HG03280 (cell line): ENCODE results near the gene ALDOB.
A peak's percentile ranks its signal among the peaks of the same experiment; 100 is the strongest.
"Not testable (repeated sequence)": the region's sequence is repeated elsewhere in the genome, so short reads cannot be mapped to it uniquely, and the experiment has no call there.

Experiments used
- ATAC-seq: cut with Tn5 transposase; IDR thresholded peaks from one replicate; pipeline ENCODE4 v1.9.1; 2021; ENCODE audit warnings: mild to moderate bottlenecking, moderate library complexity; ENCODE audit not compliant: unreplicated experiment

ALDOB gene

DNA sequence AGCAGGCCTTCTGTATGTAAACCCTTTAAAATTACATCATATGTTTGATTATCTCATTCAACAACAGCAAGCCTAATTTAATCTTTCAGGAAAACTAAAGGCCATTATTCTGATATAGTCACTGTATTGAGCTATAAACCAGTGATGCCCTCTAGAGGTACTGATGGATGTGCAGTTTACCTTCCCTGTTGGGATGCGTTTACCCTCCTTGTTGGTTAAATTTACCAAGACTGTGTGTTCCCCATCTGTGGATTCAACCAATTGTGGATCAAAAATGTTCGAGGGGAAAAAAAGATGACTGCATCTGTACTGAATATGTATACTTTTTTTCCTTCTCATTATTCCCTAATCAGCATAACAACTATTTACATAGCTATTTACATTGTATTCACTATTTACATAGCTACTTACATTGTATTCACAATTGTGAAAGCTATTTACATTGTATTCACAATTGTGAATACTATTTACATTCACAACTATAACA, 47.0 kb downstream of the ALDOB start:
- ATAC-seq: no peak

DNA sequence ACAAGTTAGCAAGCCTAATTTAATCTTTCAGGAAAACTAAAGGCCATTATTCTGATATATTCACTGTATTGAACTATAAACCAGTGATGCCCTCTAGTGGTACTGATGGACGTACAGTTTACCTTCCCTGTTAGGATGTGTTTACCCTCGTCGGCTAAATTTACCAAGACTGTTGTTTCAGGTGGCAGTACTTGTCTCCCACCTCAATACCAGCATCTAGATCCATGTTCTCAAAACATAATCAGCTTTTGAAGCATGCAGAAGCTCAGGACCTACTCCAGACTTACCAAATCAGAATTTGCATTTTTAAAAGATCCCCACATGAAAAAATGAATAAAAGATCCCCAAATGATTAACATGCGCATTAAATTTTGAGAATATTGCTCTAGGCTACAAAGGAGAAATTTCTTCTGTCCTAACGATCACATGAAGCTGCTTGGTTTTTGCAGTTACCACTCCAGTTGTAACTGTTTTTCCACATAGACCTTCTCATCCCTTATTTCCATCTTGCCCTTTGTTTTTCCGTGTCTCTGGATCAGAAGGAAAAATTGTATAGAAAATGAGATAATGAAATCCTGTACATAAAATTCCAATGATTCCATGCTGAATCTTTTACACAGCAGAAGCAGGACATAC, 47.6 kb downstream of the ALDOB start:
- peak; percentile 72 for ATAC-seq

DNA sequence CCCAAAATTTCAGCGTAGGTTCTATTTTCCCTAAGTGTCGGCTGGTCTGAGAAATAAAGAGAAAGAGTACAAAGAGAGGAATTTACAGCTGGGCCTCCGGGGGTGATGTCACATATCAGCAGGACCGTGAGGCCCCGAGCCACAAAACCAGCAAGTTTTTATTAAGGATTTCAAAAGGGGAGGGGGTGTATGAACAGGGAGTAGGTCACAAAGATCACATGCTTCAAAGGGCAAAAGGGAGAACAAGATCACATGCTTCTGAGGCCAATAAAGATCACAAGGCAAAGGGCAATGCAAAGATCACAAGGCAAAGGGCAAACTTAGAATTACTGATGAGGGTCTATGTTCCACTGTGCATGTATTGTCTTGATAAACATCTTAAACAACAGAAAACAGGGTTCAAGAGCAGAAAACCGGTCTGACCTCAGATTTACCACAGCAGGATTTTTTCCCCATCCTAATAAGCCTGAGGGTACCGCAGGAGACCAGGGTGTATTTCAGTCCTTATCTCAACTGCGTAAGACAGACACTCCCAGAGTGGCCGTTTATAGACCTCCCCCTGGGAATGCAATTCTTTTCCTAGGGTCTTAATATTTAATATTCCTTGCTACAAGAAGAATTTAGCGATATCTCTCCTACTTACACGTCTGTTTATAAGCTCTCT, 50.6 kb downstream of the ALDOB start, which contains the start of gene BAAT:
Gene BAAT, minus strand, starts transcription at position 134 of the 664 bp plus-strand sequence. CDS start 13,602 bp downstream, outside the sequence.
- ATAC-seq: not testable (repeated sequence)

GRCh38 chr9:101383361-101383760, 52.2 kb downstream of the ALDOB start:
- no peak for ATAC-seq

DNA sequence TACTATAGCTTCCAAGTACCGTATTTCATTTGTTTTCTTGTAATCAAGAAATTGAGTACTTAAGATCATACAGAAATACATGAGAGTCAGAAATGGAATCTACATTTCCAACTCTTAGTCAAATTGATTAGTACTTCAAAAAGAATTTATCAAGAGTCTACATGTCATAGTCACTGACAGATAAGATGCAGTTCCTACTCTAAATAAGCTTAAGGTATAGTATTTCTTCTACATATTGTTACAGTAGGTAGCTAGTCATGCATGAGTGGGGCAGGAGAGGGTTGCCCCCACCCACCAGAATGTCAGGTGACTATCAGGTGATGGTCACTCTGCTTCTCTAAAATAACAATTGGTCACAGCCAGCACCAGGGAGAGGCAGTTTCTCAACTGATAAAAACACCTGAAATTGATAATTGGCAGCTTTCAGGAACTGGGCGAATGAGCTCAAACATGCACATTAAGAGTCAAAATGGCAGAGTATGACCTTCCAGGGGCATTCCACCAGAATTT, 53.7 kb downstream of the ALDOB start:
- ATAC-seq: no peak

- no peak for ATAC-seq
These were observed 54.5 kb downstream of the ALDOB start for GRCh38 chr9:101381118-101381517.

DNA sequence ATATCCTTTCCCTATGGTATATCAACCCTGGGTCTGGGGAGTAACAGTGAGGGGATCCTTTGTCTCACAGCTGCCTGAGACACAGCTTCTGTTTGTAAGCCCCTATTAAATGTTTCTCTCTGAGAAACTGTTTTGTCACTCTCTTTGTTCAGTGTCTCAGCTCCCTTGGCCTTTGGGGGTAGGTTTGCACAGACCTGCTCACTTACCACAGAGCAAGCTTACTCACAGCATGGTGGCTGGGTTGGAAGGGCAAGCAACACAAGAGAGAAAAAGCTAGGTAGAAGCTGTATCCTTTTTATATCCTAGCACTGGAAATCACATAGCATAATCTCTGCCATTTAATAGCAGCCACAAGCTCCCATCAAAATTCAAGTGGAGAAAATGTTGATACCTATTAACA, 55.3 kb downstream of the ALDOB start:
- no peak for ATAC-seq

- no peak for ATAC-seq
These were observed 59.3 kb downstream of the ALDOB start for GRCh38 chr9:101376111-101376848.

DNA sequence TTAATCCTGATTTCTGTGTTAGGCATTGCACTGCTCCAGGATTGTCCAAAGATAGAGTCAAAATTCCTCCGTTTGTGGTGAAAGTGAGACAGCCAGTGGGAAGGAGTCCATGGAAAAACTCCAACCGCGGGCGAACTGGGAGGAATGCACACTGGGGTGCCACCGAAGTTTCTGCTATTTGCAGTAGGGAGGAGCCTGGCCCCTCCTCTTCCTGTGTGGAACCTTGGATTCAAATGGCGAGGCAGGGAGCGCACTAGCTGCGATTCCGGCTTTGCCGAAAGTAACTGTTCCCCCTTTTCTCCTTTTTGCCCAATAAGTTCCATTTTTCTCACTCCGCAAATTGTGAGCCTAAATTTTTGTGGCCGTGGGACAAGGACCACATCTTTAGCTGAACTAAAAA, 60.0 kb downstream of the ALDOB start:
- no peak for ATAC-seq

- ATAC-seq: no peak
These were observed 63.1 kb downstream of the ALDOB start for GRCh38 chr9:101372327-101373118.

DNA sequence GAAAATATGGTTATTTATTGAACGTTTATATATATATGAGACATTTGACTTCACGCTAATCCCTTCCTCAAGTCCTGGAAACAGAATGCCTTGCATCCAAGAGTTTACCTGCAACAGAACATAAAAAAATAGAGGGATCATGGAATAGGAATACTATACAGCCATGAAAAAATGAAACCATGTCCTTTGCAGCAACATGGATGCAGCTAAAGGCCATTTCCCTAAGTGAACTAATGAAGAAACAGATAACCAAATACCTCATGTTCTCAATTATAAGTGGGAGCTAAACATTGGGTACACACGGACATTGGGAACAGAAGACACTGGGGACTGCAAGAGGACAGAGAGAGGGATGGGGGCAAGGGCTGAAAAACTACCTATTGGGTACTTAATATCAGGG, 63.8 kb downstream of the ALDOB start:
- no peak for ATAC-seq
